Measurements from ENCODE around the gene RPS15. TPM values are rescaled to one million over a fixed set of nuclear protein-coding genes. Genes with fewer than 3 reads are reported as not detected.
A peak's percentile ranks its signal among the peaks of the same experiment; 100 is the strongest.
"Not testable (repeated sequence)": the region's sequence is repeated elsewhere in the genome, so short reads cannot be mapped to it uniquely, and the experiment has no call there.

RPS15 gene
- total RNA-seq, 6 experiments from 2014 or later: 1,047 to 1,358 (median 1,277) TPM

DNA sequence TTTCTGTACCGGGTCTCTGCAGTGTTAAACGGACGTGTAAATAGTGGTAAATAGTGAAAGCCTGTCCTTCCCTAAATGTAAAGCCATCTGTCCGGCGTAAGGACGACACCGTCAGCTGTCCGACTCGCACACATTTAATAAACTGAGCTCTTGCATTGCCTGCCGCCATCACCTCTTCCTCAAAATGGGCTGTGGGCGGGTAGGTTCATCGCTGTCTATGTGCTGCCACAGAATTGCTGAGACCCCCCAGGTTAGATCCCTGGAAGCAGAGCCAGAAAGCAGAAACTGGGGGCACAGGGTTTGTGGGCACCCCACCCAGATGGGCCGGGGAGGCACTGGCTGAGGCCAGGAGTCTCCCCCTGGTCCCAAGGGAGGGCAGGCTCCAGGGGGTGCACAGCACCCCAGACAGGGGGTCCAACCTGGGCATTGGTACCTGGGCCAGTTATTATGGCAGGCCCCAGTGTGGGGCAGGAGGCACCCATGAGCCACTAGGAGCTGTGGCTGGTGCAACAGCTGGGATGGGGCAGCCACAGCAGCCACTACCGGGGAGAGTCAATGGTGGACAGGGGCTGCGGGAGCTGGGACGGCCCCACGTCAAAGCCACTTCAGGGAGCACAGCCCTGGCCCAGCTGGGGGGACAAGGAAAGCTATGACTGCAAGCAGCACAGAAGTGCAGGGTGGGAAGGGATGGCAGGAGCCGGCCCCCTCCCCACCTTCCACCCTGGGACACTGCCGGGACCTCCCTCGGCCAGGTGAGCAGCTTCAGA is 35.1 kb downstream of the RPS15 start:
- Mint-ChIP-seq H3K36me3 (ENCODE audit: low read depth) (no peaks in the 10 kb centered on the region), H3K9me3 (no peaks in the 10 kb centered on the region), H3K4me3 (no peak overlapping the region), H3K4me1 (ENCODE audit: low read depth) (0 out of 2 replicates have a peak, but pooled peaks cover 5% of the 10 kb centered on the region), H3K27ac (no peak overlapping the region), H3K27me3 (ENCODE audit: insufficient read depth) (peaks cover 8% of the 10 kb centered on the region)
- DNase-seq: no peak
- TF ChIP-seq, protein P1, sequence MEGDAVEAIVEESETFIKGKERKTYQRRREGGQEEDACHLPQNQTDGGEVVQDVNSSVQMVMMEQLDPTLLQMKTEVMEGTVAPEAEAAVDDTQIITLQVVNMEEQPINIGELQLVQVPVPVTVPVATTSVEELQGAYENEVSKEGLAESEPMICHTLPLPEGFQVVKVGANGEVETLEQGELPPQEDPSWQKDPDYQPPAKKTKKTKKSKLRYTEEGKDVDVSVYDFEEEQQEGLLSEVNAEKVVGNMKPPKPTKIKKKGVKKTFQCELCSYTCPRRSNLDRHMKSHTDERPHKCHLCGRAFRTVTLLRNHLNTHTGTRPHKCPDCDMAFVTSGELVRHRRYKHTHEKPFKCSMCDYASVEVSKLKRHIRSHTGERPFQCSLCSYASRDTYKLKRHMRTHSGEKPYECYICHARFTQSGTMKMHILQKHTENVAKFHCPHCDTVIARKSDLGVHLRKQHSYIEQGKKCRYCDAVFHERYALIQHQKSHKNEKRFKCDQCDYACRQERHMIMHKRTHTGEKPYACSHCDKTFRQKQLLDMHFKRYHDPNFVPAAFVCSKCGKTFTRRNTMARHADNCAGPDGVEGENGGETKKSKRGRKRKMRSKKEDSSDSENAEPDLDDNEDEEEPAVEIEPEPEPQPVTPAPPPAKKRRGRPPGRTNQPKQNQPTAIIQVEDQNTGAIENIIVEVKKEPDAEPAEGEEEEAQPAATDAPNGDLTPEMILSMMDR (IDR thresholded peaks at IDR 0.05): no peak

DNA sequence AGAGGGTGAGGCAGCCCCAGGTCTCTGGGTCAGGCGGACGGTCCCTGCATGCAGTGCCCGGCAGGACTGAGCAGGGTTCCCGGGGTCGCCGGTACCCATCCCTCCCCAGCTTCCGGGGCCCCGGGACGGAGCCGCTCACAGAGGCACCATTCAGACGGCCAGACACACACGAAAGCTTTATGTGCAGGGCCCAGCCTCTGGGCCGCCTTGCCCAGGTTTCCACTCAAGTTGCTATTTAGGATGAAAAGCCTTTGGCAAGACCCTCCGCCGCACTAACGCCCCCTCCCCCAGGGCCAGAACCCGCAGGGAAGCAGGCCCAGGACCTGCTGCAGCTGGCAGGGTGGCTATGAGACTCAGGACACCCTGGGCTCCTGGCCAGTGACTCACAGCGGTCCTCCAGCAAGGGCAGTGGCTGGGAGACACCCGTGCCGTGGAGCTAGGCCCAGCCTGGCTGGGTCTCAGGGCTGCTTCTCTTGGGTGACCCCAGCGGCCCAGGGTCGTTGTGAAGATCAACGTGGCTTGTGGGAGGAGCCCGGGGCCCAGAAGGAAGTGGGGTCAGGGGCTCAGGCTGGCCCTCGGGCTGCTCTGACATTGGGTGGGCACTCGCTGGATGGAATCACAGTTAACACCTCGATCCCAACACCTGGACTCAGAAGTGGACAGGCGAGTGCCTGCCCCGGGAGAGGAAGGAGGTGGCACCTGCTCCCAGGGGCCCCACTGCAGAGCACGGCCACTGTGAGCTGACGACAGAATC is 36.0 kb downstream of the RPS15 start:
- H3K4me3 Mint-ChIP-seq: no peak overlapping the region
- H3K9me3 Mint-ChIP-seq: no peaks in the 10 kb centered on the region
- peaks cover 8% of the 10 kb centered on the region for H3K4me1 Mint-ChIP-seq (ENCODE audit: low read depth)
- H3K36me3 Mint-ChIP-seq (ENCODE audit: low read depth): no peaks in the 10 kb centered on the region; the same call in 1 of the 2 replicates
- H3K27me3 Mint-ChIP-seq (ENCODE audit: insufficient read depth): peaks cover 9% of the 10 kb centered on the region
- DNase-seq: no peak
- TF ChIP-seq, protein P1 (IDR thresholded peaks at IDR 0.05): no peak
- no peak overlapping the region for H3K27ac Mint-ChIP-seq

DNA sequence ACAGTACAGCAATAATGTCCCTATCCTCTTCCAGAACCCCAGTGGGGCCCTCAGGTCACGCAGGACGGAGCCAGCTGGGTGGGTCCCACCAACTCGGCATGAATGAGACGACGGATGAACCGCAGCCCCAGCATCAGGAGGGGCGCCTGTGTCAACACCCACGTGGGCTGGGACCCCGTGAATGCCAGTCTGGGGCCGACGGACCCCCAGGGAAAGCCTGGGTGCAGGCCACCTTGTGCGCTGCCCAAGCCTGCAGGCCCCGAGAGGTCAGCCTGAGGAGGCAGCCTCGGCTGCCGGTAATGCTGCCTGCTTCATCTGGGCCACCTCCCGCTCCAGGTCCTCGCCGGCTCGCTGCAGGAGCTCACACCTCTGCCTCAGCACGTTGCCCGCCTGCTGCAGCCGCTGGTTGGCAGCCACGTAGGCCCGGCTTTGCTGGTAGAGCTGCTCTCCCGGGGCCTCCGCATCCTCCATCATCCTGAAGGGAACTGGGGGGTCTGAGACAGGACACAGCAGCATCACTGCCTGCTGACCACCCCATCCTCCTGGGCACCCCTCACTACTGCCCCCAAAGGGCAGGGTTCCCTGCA is 36.7 kb downstream of the RPS15 start:
- no peaks in the 10 kb centered on the region; the same call in 1 of the 2 replicates for H3K36me3 Mint-ChIP-seq (ENCODE audit: low read depth)
- DNase-seq: no peak
- no peak overlapping the region for H3K4me3 Mint-ChIP-seq
- no peaks in the 10 kb centered on the region for H3K9me3 Mint-ChIP-seq
- TF ChIP-seq, protein P1 (IDR thresholded peaks at IDR 0.05): no peak
- peaks cover 11% of the 10 kb centered on the region for H3K4me1 Mint-ChIP-seq (ENCODE audit: low read depth)
- no peak overlapping the region for H3K27ac Mint-ChIP-seq
- H3K27me3 Mint-ChIP-seq (ENCODE audit: insufficient read depth): peaks cover 9% of the 10 kb centered on the region

DNA sequence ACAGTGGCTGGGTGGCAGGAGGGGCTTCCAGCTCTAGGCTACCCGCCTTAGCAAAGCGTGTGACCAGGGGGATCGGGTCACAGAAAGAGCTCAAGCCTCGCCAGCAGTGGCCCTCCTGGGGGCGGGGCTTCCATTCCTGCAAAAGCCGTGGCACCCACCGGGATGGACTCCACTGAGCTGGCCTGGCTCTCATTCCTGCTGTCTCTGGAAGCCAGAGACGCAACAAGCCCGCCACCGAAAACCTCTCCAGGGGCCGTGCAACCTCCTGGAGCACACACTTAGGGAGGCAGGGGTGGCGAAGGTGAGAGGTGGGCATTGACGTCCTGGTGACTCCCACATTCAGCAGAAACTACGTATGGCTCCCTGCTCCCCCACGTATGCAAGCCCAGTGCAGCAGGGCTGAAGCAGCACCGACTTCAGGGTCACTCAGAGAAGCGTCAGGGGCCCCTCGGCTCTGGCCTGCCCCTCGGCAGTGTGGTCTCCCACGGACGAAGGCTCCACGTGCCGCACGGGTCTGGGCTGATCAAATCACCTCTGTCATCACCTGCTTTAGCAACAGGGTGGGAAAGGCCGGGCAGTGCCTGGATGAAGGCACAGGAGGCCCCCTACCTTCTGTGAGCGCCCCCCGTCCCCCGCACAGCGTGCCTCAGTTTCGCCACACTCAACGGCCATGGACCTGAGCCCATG is 37.7 kb downstream of the RPS15 start:
- H3K27ac Mint-ChIP-seq: no peak overlapping the region
- H3K27me3 Mint-ChIP-seq (ENCODE audit: insufficient read depth): peaks cover 6% of the 10 kb centered on the region
- no peaks in the 10 kb centered on the region; the same call in 1 of the 2 replicates for H3K36me3 Mint-ChIP-seq (ENCODE audit: low read depth)
- H3K9me3 Mint-ChIP-seq: no peaks in the 10 kb centered on the region
- TF ChIP-seq, protein P1 (IDR thresholded peaks at IDR 0.05): no peak
- H3K4me1 Mint-ChIP-seq (ENCODE audit: low read depth): peaks cover 11% of the 10 kb centered on the region
- DNase-seq: no peak
- H3K4me3 Mint-ChIP-seq: no peak overlapping the region

DNA sequence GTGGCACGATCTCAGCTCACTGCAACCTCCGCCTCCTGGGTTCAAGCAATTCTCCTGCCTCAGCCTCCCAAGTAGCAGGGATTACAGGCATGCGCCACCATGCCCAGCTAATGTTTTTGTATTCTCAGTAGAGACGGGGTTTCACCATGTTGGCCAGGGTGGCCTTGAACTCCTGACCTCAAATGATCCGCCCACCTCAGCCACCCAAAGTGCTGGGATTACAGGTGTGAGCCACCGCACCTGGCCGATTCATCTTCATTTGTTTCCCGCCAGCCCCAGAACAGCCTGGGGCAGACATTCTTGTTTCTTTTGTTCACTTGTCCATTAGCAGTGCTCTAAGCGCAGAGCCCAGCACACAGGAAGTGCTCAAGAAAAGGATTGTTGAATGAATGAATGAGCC is 38.9 kb downstream of the RPS15 start:
- not testable (repeated sequence) for H3K9me3 Mint-ChIP-seq; DNase-seq; H3K27me3 Mint-ChIP-seq (ENCODE audit: insufficient read depth); H3K27ac Mint-ChIP-seq; H3K36me3 Mint-ChIP-seq (ENCODE audit: low read depth)
- Mint-ChIP-seq H3K4me3 (peak overlapping the region; percentile 30; the same call in 1 of the 2 replicates), H3K4me1 (ENCODE audit: low read depth) (peaks cover 11% of the 10 kb centered on the region)
